ENCODE data around the gene SDHAF2. TPM values are rescaled to one million over a fixed set of nuclear protein-coding genes. Genes with fewer than 3 reads are reported as not detected.

SDHAF2 gene
- total and polyA plus RNA-seq, 2 of the 13 experiments (the other 11 are each of a cell fraction or from before 2014, with no cell fraction given): 44.2 to 70.4 TPM

- TF ChIP-seq, protein P1, sequence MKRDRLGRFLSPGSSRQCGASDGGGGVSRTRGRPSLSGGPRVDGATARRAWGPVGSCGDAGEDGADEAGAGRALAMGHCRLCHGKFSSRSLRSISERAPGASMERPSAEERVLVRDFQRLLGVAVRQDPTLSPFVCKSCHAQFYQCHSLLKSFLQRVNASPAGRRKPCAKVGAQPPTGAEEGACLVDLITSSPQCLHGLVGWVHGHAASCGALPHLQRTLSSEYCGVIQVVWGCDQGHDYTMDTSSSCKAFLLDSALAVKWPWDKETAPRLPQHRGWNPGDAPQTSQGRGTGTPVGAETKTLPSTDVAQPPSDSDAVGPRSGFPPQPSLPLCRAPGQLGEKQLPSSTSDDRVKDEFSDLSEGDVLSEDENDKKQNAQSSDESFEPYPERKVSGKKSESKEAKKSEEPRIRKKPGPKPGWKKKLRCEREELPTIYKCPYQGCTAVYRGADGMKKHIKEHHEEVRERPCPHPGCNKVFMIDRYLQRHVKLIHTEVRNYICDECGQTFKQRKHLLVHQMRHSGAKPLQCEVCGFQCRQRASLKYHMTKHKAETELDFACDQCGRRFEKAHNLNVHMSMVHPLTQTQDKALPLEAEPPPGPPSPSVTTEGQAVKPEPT (CRISPR knock-in tag; IDR thresholded peaks at IDR 0.05; ENCODE audit: low read depth): 0 out of 2 replicates have a peak, but pooled peaks have one; percentile 66
- TF ChIP-seq WIZ (CRISPR knock-in tag; IDR thresholded peaks at IDR 0.05) (no peak; the same call in 1 of the 2 replicates), ZNF777 (CRISPR knock-in tag; IDR thresholded peaks at IDR 0.05) (no peak), SIX4 (CRISPR knock-in tag; IDR thresholded peaks at IDR 0.05) (no peak), ZNF615 (CRISPR knock-in tag; IDR thresholded peaks at IDR 0.05; ENCODE audit: borderline replicate concordance) (peak; percentile 84; the same call in 1 of the 2 replicates), U2AF2 (IDR thresholded peaks at IDR 0.05; ENCODE audit: low read depth, low read length) (no peak), ARID2 (CRISPR knock-in tag; IDR thresholded peaks at IDR 0.05; ENCODE audit: borderline replicate concordance) (0 out of 2 replicates have a peak, but pooled peaks have one; percentile 35), ONECUT2 (CRISPR knock-in tag; IDR thresholded peaks at IDR 0.05) (no peak), ZHX1 (CRISPR knock-in tag; IDR thresholded peaks at IDR 0.05; ENCODE audit: low read depth) (0 out of 2 replicates have a peak, but pooled peaks have one; percentile 18), RFX3 (CRISPR knock-in tag; IDR thresholded peaks at IDR 0.05) (no peak), ZNF264 (CRISPR knock-in tag; IDR thresholded peaks at IDR 0.05) (0 out of 2 replicates have a peak, but pooled peaks have one; percentile 54), GATA4 (IDR thresholded peaks at IDR 0.05; ENCODE audit: borderline replicate concordance, low read depth) (no peak; the same call in 1 of the 2 replicates), RXRA (CRISPR knock-in tag; IDR thresholded peaks at IDR 0.05) (0 out of 2 replicates have a peak, but pooled peaks have one; percentile 5), DZIP1 (CRISPR knock-in tag; IDR thresholded peaks at IDR 0.05) (0 out of 2 replicates have a peak, but pooled peaks have one; percentile 17), ZNF251 (CRISPR knock-in tag; IDR thresholded peaks at IDR 0.05) (no peak), ZFP82 (CRISPR knock-in tag; IDR thresholded peaks at IDR 0.05; ENCODE audit: borderline replicate concordance) (peak; percentile 90), ZNF280B (CRISPR knock-in tag; IDR thresholded peaks at IDR 0.05; ENCODE audit: borderline replicate concordance) (peak; percentile 11; the same call in 1 of the 2 replicates), KLF12 (CRISPR knock-in tag; IDR thresholded peaks at IDR 0.05; ENCODE audit: borderline replicate concordance) (0 out of 2 replicates have a peak, but pooled peaks have one; percentile 22)
- TF ChIP-seq, protein P2, sequence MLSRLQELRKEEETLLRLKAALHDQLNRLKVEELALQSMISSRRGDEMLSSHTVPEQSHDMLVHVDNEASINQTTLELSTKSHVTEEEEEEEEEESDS (CRISPR knock-in tag; IDR thresholded peaks at IDR 0.05; ENCODE audit: borderline replicate concordance): peak; percentile 13; the same call in 1 of the 2 replicates
These were observed at the start of gene SDHAF2, which contains the start of gene CPSF7 (continued) for GRCh38 chr11:61429691-61430582.
